EH (cell line): ENCODE data around the gene RPL3.

Experiments used
- DNase-seq: peaks from one replicate; pipeline ENCODE4 v3.0.0-alpha.2; 2015; ENCODE audit warnings: low read depth

The RPL3 gene

GRCh38 chr22:39282645-39283321 is 36.6 kb downstream of the RPL3 start:
- DNase-seq = peak; percentile 32

- DNase-seq = no peak
Observed at GRCh38 chr22:39281126-39281525, 38.3 kb downstream of the RPL3 start.

GRCh38 chr22:39280250-39280649 is 39.2 kb downstream of the RPL3 start:
- no peak for DNase-seq

GRCh38 chr22:39279170-39279850 is 40.1 kb downstream of the RPL3 start:
- no peak for DNase-seq

GRCh38 chr22:39278040-39278439 is 41.4 kb downstream of the RPL3 start:
- DNase-seq = peak; percentile 77

GRCh38 chr22:39277142-39277607 is 42.2 kb downstream of the RPL3 start:
- peak; percentile 90 for DNase-seq

- DNase-seq = peak; percentile 38
Observed at GRCh38 chr22:39276440-39277141, 42.8 kb downstream of the RPL3 start.

- DNase-seq = no peak
Observed at GRCh38 chr22:39275814-39276439, 43.5 kb downstream of the RPL3 start.

- DNase-seq = no peak
Observed at GRCh38 chr22:39273950-39274887, 45.2 kb downstream of the RPL3 start.

GRCh38 chr22:39270792-39271191 is 48.6 kb downstream of the RPL3 start:
- no peak for DNase-seq

- no peak for DNase-seq
Observed at GRCh38 chr22:39270280-39270679, 49.1 kb downstream of the RPL3 start.

- no peak for DNase-seq
Observed at GRCh38 chr22:39269095-39269790, 50.2 kb downstream of the RPL3 start.

GRCh38 chr22:39268645-39269044 is 50.8 kb downstream of the RPL3 start:
- no peak for DNase-seq

- DNase-seq = no peak
Observed at GRCh38 chr22:39267974-39268373, 51.4 kb downstream of the RPL3 start.

- DNase-seq = peak; percentile 35
Observed at GRCh38 chr22:39266398-39267030, 52.9 kb downstream of the RPL3 start.

- DNase-seq = no peak
Observed at GRCh38 chr22:39265143-39265886, 54.1 kb downstream of the RPL3 start.

GRCh38 chr22:39264349-39265038 is 54.9 kb downstream of the RPL3 start:
- DNase-seq = no peak

GRCh38 chr22:39263626-39264348 is 55.6 kb downstream of the RPL3 start:
- no peak for DNase-seq
